Fibroblast of upper back skin (primary cell): ENCODE data around the gene KRTAP12-4.
"Not testable (repeated sequence)": the region's sequence is repeated elsewhere in the genome, so short reads cannot be mapped to it uniquely, and the experiment has no call there.

ENCODE experiments used
- DNase-seq: peaks from one replicate; pipeline ENCODE4 v3.0.0-alpha.2; 2013

Gene KRTAP12-4

DNA sequence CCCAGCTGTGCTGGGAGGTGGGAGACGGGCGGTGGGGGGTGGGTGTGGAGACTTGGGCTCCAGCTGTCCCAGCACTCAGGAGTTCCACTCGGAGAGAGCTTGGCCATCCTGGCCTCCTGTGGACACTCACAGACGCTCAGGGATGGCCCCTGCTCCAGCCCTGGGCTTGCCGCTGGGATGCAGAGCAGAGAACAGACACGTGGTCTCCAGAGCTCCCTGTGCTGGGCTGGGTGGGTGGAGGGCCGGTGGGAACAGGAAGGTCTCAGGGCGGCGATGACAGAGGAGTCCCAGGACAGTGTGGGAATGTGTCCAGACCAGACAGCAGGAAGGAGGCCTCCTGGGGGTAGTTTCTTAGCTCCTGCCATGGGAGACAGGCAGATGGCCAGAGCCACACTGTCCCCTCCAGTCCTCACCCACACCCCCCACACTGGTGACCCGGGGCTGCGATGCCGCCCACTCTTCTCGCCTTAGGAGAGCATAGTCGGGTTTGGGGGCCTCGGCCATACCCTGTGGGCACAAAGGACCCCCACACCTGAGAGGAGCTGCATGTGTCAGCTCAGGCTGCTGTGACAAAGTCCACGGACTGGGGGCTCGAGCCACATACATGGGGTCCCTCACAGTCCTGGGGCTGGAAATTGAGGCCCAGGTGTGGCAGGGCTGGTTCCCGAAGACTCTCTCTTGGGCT lies 25.6 kb downstream of the KRTAP12-4 start:
- DNase-seq = no peak

DNA sequence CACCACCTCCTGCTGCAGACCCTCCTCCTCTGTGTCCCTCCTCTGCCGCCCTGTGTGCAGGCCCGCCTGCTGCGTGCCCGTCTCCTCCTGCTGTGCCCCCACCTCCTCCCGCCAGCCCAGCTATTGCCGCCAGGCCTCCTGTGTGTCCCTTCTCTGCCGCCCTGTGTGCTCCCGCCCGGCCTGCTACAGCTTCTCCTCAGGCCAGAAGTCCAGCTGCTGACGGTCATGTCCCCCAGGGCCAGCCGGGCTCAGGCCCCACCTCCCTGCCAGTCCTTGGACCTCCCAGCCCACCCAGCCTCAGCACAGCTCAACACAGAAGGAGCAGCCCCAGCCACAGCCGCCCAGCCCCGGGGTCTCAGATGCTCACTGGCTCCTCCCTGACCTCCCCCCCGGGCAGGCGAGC lies 26.6 kb downstream of the KRTAP12-4 start:
- not testable (repeated sequence) for DNase-seq

DNA sequence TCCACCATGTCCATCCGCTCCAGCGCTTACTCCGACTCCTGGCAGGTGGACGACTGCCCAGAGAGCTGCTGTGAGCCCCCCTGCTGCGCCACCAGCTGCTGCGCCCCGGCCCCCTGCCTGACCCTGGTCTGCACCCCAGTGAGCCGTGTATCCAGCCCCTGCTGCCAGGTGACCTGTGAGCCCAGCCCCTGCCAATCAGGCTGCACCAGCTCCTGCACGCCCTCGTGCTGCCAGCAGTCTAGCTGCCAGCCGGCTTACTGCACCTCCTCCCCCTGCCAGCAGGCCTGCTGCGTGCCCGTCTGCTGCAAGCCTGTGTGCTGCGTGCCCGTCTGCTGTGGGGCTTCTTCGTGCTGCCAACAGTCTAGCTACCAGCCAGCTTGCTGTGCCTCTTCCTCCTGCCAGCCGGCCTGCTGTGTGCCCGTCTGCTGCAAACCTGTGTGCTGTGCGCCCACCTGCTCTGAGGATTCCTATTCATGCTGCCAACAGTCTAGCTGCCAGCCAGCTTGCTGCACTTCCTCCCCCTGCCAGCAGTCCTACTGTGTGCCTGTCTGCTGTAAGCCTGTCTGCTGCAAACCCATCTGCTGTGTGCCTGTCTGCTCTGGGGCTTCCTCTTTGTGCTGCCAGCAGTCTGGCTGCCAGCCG lies 27.2 kb downstream of the KRTAP12-4 start:
- not testable (repeated sequence) for DNase-seq

DNA sequence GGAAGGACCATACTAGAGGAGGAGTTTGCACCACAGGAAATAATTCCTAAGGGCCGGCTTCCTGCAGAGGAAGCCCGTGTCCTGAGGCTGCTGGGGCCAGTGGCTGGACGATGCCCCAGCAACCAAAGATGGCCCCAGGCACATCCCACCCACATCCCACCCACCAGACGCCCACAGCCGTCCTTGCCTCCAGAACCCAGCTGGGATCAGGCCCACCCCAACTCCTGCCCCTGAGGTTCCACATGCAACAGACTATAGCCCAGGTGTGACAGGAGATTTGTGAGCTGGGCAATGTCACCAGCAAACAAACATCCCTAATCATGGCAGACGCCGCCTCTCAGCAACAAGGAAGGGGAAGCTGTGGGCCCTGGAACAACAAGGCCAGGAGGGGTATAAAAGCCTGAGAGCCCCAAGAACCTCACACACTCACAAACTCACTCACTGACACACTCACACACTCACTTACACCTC lies 27.8 kb downstream of the KRTAP12-4 start, which contains the start of gene KRTAP10-9:
KRTAP10-9 (plus strand) TSS at position 421 of the 471 bp plus-strand sequence. CDS start 79 bp downstream, outside the sequence.
- DNase-seq = no peak

DNA sequence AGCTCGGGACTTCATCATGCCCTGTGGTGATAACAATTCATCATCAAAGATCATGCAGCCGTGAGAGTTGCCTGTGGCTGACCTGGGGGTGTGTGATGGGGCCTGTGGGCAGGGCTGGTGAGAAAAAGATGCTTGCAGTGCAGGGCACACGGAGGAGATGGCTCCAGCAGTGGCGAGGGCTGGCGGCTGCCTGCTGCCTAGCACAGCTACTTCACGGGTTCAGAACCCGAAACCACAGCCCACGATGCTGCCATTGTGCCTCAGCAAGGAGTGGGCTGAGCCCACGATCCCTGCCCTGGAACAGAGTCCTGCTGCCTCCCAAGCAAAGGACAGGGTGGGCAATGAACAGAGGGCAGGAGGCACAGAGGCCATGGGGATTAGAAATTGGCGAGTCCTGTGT lies 28.2 kb downstream of the KRTAP12-4 start:
- no peak for DNase-seq

DNA sequence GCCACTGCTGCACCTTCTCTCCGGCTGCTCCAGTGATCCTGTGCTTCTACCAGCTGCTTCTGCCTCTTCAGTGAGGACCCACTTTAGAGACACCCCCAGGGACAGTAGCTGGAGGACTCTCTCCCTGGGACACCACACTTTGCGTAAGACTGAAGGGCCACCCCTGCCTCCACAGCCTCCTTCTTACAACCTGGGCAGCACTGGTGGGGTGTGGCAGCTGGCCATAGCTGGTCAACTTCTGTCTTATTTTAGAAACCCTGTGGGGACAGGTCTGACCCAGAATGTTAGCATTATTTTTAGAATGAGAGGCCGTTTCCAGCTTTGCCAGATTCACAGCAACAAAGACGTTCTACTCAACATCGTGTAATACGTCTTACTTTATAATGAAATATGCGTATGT lies 28.7 kb downstream of the KRTAP12-4 start:
- DNase-seq = no peak

DNA sequence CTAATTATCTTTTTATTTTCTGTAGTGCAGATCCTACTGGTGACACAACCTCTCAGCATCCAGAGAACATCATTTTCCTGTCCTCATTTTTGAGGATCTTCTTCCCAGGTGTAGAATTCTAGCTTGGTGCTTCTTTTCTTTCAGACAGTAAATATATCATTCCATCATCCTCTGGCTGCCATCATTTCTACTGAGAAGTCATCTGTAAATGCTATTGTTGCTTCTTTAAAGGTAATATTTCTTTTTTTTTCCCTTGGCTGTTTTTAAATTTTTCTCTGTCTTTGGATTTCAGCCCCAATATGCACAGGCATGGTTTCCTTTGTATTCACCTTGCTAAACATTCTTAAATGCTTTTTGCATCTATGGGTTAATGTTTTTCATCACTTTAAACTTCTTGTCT lies 30.9 kb downstream of the KRTAP12-4 start:
- DNase-seq = no peak

DNA sequence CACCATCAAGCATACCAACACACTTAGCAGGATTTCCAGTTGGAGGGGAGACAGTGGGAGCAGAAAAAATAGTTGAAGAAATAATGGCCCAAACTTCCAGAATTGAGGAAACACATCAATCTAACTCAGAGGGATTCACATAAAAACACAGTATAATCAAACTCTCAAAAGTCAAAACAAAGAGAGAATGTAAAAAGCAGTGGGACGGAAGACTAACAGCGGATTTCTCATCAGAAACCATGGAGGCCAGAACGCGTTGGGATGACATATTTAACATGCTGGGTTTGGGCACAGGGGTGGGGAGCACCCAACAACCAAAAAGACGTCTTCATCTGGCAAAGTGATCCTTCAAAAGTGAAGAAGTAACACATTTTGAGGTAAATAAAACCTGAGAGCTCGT lies 34.6 kb downstream of the KRTAP12-4 start:
- DNase-seq = no peak

DNA sequence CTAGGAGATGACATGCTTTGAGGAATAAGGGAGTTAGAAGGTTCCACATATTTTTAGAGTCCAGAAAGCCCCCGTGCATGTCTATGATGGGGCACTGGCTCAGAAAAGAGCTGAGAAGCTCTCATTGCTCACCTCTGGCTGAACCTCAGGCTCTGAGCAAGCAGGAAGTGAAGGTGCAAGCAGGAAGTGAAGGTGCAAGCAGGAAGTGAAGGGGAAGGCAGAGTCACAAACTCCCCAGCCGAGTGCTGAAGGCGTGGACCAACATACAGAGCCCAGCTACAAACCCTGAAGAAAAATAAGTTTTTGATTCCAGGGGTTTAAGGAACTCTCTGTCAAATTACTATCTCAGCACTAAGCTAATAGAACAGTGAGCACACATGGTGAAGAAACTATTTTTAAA lies 35.5 kb downstream of the KRTAP12-4 start:
- DNase-seq = no peak

DNA sequence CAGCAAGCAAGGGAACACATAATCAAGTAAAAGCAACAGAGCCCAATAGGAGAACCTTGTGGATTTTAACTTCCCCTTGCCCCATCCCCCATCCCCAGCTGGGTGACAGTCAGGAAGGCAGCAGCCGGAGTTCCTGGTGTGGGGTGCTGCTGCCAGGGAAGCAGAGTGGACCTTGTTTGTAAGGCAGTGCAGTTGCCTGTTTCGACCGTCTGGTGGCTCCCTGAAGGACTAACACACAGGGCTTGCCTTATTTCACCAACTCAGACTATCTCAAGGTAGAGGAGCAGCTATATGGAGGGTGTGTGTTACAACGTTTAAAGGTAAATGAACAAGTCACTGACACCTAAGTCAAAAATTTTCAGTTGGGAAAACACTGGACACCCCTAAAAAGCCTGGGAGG lies 36.0 kb downstream of the KRTAP12-4 start:
- DNase-seq = no peak

DNA sequence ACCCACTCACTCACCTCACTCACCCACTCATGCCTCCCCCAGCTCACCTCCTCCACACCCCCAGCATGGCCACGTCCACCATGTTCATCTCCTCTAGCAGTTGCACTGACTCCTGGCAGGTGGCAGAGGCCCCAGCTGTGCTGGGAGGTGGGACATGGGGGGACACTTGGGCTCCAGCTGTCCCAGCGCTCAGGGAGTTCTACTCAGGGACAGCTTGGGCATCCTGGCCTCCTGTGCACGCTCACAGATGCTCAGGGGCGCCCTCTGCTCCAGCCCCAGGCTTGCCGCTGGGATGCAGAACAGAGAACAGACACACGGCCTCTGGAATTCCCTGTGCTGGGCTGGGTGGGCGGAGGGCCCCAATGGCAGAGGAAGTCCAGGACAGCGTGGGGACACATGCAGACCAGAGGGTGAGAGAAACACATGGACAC lies 37.4 kb downstream of the KRTAP12-4 start:
- no peak for DNase-seq

DNA sequence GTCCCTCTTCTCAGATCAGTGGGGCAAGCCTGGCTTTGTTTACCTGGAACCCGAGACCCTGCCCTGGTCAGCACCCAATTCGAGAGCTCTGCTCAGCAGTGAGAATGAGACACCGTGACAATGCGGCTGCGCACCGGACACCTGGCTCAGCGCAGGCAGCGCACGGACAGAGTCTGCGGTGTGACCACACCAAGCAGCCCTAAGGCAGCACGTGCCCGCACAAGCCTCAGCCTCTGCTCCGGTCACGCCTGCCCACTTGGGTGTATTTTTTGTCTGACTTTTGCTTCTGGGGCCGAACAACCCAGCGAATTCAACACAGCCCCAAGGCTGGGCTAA lies 37.9 kb downstream of the KRTAP12-4 start:
- DNase-seq = no peak

DNA sequence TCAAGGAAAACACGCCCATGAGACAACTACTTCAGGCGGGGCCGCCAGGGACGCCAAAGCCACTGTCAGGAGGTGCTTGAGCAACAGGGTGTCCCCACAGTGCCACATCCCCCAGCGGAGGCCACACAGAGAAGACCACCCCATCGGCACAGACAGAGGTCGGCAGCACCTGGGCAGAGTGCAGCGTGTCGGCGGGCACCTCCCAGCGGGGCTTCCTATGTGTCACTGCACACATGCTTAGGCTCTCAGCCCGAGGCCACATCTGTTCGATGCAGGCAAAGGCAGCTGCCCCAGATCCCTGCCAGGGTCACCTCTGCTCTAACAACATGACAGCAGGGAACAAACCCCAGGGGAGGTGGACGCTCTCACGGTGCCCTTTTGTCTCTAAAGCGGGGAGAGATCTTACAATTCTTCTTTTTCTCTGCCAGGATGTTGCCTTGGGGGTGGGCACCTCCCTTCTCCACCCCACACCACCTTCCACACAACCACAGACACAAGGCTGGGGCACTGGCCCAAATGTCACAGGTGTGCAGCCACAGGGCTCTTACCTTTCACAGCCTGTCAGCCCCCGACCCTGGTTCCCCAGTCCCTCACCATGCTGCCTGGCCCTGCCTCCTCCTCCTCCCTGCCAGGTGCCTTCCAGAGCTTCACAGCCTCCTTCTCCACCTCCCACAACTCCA lies 38.4 kb downstream of the KRTAP12-4 start:
- DNase-seq = no peak

DNA sequence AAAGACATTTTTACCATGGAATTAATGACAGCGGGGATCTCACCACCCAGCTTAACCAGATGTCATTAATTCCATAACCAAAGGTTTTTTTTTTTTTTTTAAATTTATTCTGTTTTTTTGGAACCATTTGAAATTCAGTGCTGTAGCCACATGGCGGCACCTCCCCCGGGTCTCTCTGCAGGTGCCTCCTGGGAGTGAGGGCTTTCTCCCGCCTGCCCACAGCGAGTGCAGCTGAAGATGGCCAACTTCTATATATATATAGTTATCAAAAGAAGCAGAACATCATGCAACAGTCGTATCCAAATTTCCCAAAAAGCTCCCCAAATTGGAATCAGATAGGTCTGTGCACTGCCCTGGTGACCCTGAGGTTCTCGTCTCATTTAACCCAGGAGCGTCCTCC lies 39.0 kb downstream of the KRTAP12-4 start:
- no peak for DNase-seq

DNA sequence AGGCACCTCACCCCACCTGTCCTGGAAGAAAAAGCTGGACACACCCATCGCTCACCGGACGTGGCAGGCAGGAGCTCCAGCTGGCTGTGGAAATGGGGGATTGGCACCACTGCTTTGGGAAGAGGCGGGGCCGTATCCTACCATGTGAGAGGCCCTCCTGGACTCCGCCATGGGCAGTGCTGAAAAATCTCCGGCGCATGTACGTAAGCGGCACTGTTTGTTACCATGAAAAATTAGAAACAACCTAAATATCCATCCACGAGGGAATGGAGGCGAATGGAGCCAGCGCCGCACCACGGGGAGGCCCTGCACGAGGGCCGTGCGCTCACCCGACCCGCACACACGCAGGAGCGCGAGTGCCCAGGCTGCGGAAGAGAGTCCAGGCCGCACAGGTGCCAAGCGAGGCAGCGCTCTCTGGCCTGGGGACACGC lies 39.5 kb downstream of the KRTAP12-4 start:
- no peak for DNase-seq

DNA sequence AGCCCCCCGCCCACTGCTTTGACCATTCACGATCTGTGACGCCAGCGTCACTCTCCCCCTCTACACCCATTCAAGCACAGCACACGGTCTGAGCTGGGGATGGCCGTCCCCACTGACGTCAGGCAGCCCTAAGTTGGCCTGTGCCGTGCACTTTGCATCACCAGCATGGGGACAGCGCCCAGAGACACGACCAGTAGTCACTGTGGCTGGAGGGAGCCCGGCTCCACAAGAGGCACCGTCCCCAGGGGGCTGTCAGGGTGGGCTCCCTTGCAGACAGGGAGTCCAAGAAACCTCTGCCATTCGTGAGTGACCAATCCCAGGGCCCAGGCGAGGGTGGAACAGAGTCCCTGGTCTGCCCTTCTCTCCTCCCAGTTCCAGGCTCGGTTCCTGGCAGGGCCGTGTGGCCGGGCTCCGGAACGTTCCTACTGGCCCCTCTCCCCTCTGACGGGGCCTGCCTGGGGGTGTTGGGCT lies 40.3 kb downstream of the KRTAP12-4 start:
- DNase-seq = no peak

DNA sequence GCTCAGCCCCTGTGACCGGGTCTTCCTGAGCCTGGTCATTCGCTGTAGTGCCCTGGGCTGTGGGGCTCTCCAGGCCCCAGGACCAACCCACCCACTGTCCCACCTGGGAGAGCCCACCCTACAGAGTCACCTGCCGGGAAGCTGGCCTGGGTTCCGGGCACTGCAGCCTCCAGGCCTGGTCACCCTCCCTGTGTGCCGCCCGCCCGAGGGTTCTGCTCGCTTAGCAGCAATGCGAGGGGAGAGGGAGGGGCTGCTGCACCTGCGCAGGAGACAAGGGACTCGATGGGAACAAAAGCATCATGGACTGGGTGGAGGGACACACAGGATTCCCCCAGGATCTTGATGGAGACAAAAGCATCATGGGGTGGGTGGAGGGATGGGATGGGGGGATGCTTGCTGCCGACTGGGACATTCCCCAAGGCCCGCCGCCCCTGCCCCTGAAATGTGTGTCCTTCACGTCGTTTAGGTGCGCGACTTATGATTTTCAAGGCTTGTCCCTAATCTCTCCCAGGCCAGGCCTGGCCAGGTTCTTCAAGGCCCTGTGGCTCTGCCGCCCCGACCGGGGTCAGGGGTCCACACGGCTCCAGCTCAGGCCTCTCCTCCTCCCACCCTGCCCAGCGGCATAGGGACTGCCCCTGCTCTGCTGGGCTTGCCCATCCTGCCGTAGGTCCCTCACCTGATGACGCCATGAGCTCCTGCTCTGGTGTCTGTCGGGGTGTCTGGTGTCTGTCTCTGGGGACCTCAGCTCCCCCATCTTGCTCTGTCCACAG lies 40.9 kb downstream of the KRTAP12-4 start:
- DNase-seq = no peak

DNA sequence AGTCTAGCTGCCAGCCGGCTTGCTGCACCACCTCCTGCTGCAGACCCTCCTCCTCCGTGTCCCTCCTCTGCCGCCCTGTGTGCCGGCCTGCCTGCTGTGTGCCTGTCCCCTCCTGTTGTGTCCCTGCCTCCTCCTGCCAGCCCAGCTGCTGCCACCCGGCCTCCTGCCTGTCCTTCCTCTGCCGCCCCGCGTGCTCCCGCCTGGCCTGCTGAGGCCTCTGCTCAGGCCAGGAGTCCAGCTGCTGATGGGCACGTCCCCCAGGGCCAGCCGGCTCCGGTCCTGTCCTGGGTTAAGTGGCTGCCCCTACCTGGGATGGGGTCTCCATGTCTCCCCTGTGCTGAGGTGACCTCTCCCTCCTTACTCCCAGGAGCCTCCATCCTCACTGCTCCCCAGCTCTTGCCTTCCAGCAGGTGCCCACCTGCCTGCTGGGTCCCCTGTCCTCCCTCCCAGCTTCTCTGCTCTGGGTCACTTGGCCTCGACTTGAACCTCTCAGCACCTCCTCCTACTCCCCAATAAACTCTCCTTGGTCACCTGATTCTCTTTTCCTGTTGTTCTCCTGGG lies 41.7 kb downstream of the KRTAP12-4 start:
- DNase-seq = no peak

DNA sequence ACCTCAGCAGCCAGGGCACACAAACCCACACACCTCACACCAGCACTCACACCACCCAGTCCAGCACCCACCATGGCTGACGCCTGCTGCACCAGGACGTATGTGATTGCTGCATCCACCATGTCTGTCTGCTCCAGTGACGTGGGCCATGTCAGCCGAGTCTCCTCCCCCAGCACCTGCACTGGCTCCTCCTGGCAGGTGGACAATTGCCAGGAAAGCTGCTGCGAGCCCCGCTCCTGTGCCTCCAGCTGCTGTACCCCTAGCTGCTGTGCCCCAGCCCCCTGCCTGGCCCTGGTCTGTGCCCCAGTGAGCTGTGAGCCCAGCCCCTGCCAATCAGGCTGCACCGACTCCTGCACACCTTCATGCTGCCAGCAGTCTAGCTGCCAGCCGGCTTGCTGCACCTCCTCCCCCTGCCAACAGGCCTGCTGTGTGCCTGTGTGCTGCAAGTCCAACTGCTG lies 42.4 kb downstream of the KRTAP12-4 start, which contains the start of gene KRTAP10-8:
KRTAP10-8 (plus strand) TSS at position 51 of the 458 bp plus-strand sequence; CDS start at position 73, 22 bp downstream.
- DNase-seq = no peak

DNA sequence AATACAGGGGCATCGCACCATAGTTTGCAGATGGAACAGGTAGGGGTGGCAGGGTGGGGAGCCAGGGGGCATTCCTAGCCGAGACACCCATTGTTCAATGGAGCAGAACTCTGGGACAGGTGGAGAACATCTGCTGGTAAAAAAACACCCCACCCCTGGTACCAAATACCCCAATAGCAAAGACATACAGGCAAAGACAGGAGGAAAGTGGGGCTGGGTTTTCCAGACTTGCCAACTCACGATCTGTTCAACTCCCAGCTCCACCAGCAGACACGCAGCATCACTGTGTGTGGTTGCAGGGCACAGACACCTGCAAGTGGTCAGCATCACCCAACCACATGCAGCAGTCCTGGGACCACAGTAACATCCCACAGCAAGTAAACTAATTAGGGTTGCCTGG lies 42.9 kb downstream of the KRTAP12-4 start:
- no peak for DNase-seq

DNA sequence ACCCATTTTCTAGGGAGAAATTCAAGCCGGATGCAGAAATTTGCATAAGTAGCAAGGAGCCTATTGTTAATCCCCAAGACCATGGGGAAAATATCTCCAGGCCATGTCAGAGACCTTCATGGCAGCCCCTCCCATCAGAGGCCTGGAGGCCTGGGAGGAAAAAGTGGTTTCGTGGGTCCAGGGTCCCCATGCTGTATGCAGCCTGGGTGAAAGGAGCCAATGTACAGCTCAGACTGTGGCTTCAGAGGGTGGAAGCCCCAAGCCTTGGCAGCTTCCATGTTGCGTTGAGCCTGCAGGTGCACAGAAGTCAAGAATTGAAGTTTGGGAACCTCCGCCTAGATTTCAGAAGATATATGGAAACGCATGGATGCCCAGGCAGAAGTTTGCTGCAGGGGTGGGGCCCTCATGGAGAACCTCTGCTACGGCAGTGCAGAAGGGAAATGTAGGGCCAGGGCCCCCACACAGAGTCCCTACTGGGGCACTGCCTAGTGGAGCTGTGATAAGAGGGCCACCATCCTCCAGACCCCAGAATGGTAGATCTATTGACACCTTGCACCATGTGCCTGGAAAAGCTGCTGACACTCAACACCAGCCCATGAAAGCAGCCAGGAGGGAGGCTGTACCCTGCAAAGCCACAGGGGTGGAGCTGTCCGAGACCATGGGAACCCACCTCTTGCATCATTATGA lies 44.2 kb downstream of the KRTAP12-4 start:
- not testable (repeated sequence) for DNase-seq

DNA sequence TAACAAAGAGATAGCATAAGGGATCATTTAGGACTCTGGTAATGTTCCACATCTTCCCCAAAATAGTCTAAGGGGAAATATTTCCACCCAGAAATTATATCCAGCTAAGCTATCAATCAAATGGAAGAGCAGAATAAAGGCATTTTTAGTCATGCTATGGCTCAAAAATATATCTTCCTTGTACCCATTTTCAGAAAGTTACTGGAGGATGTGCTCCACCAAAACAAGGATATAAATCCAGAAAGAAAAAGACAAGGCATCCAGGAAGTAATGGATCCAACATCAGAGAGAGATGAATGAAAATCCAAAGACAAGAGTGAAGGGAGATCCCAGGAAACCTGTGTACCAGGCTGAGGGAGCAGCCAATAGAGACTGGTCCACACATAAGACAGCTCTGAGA lies 45.3 kb downstream of the KRTAP12-4 start:
- DNase-seq = no peak
